ENCODE data around the gene PLXNA4. TPM values are rescaled to one million over a fixed set of nuclear protein-coding genes. Genes with fewer than 3 reads are reported as not detected.

PLXNA4 gene
- total and polyA plus RNA-seq, 4 donors = 0.04 to 1.1 (median 0.41) TPM

DNA sequence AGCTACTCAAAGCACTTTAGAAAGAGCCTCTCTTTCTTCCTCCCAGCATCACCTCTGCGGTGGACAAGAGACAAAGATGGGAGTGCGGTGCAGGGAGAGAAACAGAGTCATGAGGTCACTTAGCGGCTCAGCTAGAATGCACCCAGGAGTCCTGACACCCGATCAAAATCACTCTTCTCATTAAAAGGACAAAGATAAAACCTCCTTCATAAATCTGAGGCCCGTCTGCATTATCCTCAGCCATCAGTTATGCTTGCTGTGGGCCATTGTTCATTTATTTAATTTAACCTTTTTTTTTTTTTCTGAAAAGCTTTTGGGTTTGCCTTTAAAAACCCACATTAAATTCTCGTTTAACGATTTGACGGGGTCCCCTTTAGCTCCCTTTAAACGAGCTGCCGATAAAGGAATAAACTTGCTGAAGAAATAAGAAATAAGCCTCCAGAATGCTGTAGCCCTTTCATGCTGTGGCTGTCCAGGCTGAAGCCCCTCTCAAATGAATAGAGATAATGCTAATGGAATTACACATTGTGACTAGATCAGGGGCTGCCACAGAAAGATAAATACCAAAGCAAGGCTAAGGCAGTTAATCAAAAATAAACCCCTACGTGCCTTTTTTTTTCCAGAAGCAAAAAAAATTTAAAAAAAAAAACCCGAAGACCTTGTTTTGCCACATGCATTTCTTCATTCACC lies 16.1 kb upstream of the PLXNA4 start:
- Histone ChIP-seq H3K9me3 (ENCODE audit: control insufficient read depth in 4 of 4, low read length in 3 of 4) (peaks cover 0 to 3% (median 0%) of the 10 kb centered on the region in 4 donors), H3K4me1 (ENCODE audit: control insufficient read depth in 4 of 4, insufficient read depth in 4 of 4, low read length in 3 of 4) (no peaks in the 10 kb centered on the region), H3K9ac (ENCODE audit: low read depth in 1 of 2, low read length in 2 of 2) (no peak overlapping the region), H3K4me3 (ENCODE audit: low read depth in 1 of 3, low read length in 3 of 3) (no peak overlapping the region), H3K27me3 (ENCODE audit: control insufficient read depth in 4 of 4, insufficient read depth in 4 of 4, low read length in 3 of 4) (peaks cover 0 to 14% (median 0%) of the 10 kb centered on the region in 4 donors), H3K36me3 (ENCODE audit: control insufficient read depth in 4 of 4, insufficient read depth in 3 of 4, low read depth in 1 of 4, low read length in 3 of 4) (no peaks in the 10 kb centered on the region), H3K27ac (ENCODE audit: low read depth in 1 of 2, low read length in 2 of 2) (no peak overlapping the region)
- DNase-seq (ENCODE audit: low spot score) = no peak
- TF ChIP-seq SP1 (IDR thresholded peaks at IDR 0.05) = no peak
- TF ChIP-seq EGR1 (IDR thresholded peaks at IDR 0.05; ENCODE audit: low read depth in 2 of 2) = no peak
- TF ChIP-seq MAX (IDR thresholded peaks at IDR 0.05) = no peak
- TF ChIP-seq RXRA (IDR thresholded peaks at IDR 0.05) = no peak
- no peak for TF ChIP-seq JUND (IDR thresholded peaks at IDR 0.05)
- TF ChIP-seq NR2F2 (IDR thresholded peaks at IDR 0.05) = no peak
- TF ChIP-seq, protein P1, sequence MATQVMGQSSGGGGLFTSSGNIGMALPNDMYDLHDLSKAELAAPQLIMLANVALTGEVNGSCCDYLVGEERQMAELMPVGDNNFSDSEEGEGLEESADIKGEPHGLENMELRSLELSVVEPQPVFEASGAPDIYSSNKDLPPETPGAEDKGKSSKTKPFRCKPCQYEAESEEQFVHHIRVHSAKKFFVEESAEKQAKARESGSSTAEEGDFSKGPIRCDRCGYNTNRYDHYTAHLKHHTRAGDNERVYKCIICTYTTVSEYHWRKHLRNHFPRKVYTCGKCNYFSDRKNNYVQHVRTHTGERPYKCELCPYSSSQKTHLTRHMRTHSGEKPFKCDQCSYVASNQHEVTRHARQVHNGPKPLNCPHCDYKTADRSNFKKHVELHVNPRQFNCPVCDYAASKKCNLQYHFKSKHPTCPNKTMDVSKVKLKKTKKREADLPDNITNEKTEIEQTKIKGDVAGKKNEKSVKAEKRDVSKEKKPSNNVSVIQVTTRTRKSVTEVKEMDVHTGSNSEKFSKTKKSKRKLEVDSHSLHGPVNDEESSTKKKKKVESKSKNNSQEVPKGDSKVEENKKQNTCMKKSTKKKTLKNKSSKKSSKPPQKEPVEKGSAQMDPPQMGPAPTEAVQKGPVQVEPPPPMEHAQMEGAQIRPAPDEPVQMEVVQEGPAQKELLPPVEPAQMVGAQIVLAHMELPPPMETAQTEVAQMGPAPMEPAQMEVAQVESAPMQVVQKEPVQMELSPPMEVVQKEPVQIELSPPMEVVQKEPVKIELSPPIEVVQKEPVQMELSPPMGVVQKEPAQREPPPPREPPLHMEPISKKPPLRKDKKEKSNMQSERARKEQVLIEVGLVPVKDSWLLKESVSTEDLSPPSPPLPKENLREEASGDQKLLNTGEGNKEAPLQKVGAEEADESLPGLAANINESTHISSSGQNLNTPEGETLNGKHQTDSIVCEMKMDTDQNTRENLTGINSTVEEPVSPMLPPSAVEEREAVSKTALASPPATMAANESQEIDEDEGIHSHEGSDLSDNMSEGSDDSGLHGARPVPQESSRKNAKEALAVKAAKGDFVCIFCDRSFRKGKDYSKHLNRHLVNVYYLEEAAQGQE (IDR thresholded peaks at IDR 0.05) = no peak
- TF ChIP-seq GABPA (IDR thresholded peaks at IDR 0.05 in 1 of 2, conservative IDR thresholded peaks at IDR 0.05 in 1 of 2) = no peak
- 52% methylated on average over 12 of the region's 12 CpGs for WGBS

GRCh38 chr7:132590162-132590561 lies 13.9 kb upstream of the PLXNA4 start:
- H3K27me3 ChIP-seq (ENCODE audit: control insufficient read depth in 4 of 4, insufficient read depth in 4 of 4, low read length in 3 of 4) = peaks cover 0 to 15% (median 0%) of the 10 kb centered on the region in 4 donors
- peaks cover 0 to 3% (median 0%) of the 10 kb centered on the region in 4 donors for H3K9me3 ChIP-seq (ENCODE audit: control insufficient read depth in 4 of 4, low read length in 3 of 4)
- H3K4me3 ChIP-seq (ENCODE audit: low read depth in 1 of 3, low read length in 3 of 3) = no peak overlapping the region
- no peak overlapping the region for H3K9ac ChIP-seq (ENCODE audit: low read depth in 1 of 2, low read length in 2 of 2)
- no peaks in the 10 kb centered on the region for H3K36me3 ChIP-seq (ENCODE audit: control insufficient read depth in 4 of 4, insufficient read depth in 3 of 4, low read depth in 1 of 4, low read length in 3 of 4)
- 82% methylated on average over 4 of the region's 4 CpGs for WGBS
- no peak for DNase-seq (ENCODE audit: low spot score)
- TF ChIP-seq TAF1 (conservative IDR thresholded peaks at IDR 0.05) (no peak), CTCF (IDR thresholded peaks at IDR 0.05; ENCODE audit: low read depth, low read length, missing input control) (no peak), RXRA (IDR thresholded peaks at IDR 0.05) (no peak), YY1 (IDR thresholded peaks at IDR 0.05) (no peak), ATF3 (IDR thresholded peaks at IDR 0.05) (no peak), RAD21 (IDR thresholded peaks at IDR 0.05) (no peak), EGR1 (IDR thresholded peaks at IDR 0.05; ENCODE audit: low read depth in 2 of 2) (no peak), FOXA1 (IDR thresholded peaks at IDR 0.05) (no peak), JUND (IDR thresholded peaks at IDR 0.05) (no peak), HNF4G (IDR thresholded peaks at IDR 0.05) (no peak), GABPA (IDR thresholded peaks at IDR 0.05 in 1 of 2, conservative IDR thresholded peaks at IDR 0.05 in 1 of 2) (no peak), FOXA2 (IDR thresholded peaks at IDR 0.05) (no peak), HNF4A (conservative IDR thresholded peaks at IDR 0.05) (no peak), SP1 (IDR thresholded peaks at IDR 0.05) (no peak)
- TF ChIP-seq, protein P1 (IDR thresholded peaks at IDR 0.05) = no peak
- H3K4me1 ChIP-seq (ENCODE audit: control insufficient read depth in 4 of 4, insufficient read depth in 4 of 4, low read length in 3 of 4) = no peaks in the 10 kb centered on the region
- H3K27ac ChIP-seq (ENCODE audit: low read depth in 1 of 2, low read length in 2 of 2) = no peak overlapping the region
